ENCODE results near the gene SIAH1.
"Not testable (repeated sequence)": the region's sequence is repeated elsewhere in the genome, so short reads cannot be mapped to it uniquely, and the experiment has no call there.

Gene SIAH1

DNA sequence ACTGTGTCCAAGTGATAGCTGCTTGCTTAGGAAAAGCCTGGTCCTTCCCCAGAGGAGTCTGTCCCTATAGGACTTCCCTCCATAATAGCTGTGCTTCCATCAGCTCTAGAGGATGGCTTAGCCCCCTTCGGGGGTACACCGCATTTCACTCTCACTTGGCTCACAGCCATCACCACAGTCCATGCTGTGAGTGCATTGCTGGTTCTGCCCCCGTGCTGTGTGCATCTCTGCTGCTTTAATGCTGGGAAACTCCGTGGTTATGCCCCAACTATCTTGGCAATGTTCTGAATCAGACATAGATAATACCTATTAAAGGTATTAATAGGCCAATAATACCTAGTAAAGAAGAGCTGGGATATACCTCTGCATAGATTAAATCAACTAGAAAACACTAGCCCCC lies 58.3 kb downstream of the SIAH1 start:
- DNase-seq, result no peak

DNA sequence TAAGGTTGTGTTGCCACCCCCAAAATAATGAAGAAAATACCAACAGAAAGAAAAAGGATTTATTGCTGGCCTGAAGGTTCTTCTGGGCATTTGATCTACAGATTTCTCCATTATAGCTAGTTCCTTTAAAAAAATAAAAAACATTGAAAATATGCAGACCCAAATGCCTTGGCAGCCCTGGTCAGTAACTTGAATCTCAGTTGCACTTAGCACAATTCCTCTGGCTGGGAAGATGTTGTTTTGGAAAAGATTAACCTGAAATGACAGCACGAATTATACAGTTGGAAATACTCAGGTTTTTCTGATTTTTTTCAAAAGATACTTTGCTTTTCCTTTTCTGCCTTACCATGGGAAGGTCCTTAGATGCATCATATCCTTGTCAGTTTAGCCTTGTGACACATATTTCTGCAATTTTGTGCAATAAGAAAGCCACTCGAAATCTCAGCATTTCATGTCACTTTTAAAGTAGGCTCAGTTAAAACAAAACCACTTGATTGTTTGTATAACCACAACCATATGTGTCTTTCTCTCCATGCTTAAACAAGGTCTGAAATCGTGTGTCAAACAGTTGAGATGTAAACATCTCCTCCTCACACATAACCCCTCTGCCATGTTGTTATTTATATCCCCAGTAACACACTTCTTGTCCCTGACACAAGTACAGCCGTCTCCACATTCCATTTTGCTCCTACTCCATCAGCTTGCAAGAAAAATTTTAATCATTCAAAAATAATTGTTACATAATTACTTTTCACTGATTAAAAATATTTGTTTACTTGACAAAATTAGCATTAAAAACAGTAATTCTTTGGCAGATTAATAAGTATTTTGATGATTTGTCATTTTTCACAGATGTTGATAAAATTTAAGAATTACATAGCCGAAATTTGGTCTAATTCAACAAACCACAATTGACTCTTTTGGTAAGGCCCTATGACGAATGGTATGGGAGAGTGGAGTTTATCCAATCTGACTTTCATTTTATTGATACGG lies 61.1 kb downstream of the SIAH1 start:
- no peak for DNase-seq

DNA sequence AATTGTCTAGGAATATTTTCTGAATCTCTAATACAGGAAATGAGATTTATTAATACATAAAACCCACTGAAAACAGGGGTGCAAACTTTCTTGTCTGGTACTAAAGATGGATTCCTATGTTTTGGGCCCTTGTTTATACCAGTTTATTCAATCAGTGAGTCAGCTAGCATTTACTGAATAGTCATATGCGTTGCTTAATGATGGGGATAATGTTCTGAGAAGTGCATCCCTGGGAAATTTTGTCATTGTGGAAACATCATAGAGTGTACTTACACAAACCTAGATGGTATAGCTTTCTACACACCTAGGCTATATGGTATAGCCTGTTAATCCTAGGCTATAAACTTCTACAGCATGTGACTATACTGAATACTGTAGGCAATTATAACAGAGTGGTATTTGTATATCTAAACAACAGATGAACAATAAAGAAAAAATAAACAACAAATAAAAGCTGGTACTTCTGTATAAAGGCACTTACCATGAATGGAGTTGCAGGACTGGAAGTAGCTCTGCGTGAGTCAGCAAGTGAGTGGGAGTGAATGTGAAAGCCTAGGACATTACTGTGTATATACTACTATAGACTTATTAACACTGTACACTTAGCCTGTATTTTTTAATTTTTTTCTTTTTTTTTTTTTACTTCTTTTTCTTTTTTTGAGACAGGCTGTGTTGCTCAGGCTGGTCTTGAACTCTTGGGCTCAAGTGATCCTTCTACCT lies 63.7 kb downstream of the SIAH1 start:
- no peak for DNase-seq

DNA sequence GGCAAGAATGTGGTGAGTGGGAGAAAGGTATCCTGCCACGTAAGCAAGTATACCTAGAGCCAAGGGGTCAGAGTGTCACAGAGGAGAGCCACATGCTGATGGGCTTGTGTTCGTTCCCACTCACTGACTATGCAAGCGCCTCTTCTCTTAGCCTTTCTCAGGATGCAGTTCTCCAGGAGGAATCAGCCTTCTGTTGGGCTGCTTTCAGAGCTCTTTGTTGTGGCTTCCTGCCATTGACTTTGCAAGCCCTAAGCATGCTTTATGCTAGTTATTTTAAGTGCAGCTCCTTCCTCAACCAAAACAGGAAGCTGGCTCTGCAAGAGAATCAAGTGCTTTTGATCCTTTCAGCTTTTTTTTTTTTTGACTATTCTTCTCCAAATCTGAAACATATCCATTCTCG lies 66.6 kb downstream of the SIAH1 start:
- peak; percentile 26 for DNase-seq

DNA sequence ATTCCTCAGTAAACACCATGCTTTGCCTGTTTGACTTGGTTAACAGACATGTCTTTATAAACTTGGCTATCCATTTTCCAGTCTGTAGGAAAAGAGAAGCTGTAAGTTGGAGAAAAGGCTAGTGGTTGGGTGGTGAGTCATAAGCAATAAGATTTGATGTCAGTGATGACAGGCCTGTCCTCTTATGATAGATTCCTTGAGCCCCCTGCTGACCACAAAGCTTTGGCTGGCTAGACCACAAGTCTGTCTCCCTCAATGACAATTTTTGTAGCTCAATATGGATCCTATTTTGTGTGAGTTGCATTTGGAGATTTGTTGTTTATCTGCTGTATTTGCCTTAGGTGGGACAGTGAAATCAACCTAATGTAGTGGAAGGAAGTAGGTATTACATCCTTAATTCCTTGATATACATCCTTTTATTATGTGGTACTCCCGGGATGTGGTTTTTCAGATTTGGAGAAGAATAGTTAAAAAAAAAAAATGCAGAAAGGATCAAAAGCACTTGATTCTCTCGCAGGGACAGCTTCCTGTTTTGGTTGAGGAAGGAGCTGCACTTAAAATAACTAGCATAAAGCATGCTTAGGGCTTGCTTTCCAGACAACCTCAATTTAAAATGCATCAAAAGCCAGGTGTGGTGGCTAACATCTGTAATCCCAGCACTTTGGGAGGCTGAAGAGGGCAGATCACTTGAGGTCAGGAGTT lies 67.4 kb downstream of the SIAH1 start:
- DNase-seq, result no peak

DNA sequence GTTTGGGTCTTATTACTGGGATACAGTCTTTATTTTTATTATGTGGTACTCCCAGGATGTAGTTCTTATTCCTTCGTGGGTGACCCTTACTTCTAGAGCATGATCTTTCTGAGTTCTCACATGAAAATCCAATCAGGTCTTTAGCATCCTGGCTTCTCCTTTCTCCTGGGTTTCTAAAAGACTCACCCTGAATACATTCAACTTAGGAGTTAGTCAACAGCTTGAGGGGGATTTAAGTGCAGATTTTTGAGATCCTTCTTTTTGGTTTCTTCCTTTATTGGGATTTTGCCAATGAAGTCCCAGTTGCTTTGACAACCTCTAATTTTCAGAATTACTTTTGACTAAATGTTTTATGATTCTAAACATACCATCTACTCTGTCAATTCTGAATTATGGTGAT lies 68.2 kb downstream of the SIAH1 start:
- no peak for DNase-seq

DNA sequence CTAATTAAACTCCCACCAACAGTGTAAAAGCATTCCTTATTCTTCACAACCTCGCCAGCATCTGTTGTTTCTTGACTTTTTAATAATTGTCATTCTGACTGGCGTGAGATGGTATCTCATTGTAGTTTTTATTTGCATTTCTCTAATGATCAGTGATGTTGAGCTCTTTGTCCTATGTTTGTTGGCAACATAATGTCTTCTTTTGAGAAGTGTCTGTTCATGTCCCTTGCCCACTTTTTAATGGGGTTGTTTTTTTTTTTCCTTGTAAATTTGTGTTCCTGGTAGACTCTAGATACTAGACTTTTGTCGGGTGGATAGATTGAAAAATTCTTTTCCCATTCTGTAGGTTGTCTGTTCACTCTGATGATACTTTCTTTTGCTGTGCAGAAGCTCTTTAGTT lies 71.3 kb downstream of the SIAH1 start:
- DNase-seq, result not testable (repeated sequence)

DNA sequence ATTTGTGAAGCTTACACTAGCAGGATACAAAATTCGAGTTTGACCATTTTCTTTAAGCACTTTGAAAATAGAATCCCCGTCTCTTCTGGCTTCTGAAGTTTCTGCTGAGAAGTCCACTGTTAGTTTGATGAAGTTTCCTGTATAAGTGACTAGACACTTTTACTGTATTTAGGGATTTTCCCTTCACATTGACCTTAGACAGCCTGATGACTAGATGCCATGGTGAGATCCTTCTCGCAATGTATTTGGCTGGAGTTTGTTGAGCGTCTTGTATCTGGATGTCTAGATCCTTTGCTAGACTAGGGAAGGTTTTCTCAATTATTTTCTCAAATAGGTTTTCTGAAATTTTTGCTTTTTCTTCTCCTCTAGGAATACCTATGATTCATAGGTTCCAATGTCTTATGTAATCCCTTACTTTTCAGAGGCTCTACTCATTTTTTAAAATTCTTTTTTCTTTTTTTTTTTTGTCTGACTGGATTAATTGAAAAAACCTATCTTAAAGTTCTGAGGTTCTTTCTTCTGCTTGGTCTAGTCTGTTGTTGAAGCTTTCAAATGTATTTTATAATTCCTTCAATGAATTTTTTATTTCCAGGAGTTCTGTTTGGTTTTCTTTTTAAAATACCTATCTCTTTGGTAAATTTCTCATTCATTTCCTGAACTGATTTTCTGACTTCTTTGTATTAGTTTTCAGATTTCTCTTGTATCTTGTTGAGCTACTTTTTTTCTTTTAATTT lies 74.1 kb downstream of the SIAH1 start:
- no peak for DNase-seq

Measured in activated gamma-delta T cell treated with Interleukin-2 at 50 U/mL for 16 hours (primary cell).